SKM-1 treated with dmso at 0.1 percent for 144 hours (cell line): Measurements from ENCODE around the gene PBXIP1.
"Not testable (repeated sequence)": the region's sequence is repeated elsewhere in the genome, so short reads cannot be mapped to it uniquely, and the experiment has no call there.

Source experiments
- DNase-seq: peaks from one replicate; lab custom pipeline; 2025; ENCODE audit not compliant: unreplicated experiment; lab: John Stamatoyannopoulos, UW

The PBXIP1 gene

GRCh38 chr1:154994591-154994990 is 38.7 kb upstream of the PBXIP1 start:
- DNase-seq = no peak

- no peak for DNase-seq
These were observed 38.3 kb upstream of the PBXIP1 start for GRCh38 chr1:154994269-154994587.

GRCh38 chr1:154993572-154994268 is 37.8 kb upstream of the PBXIP1 start, which contains the start of gene LENEP:
Gene LENEP (plus strand): TSS chr1:154993586. CDS start chr1:154993608, 22 bp downstream.
- no peak for DNase-seq

GRCh38 chr1:154992721-154993571 is 37.0 kb upstream of the PBXIP1 start:
- no peak for DNase-seq

GRCh38 chr1:154990276-154990675 is 34.4 kb upstream of the PBXIP1 start:
- no peak for DNase-seq

GRCh38 chr1:154989195-154989860 is 33.4 kb upstream of the PBXIP1 start:
- DNase-seq = no peak

- DNase-seq = no peak
These were observed 32.4 kb upstream of the PBXIP1 start for GRCh38 chr1:154988058-154988954.

- DNase-seq = no peak
These were observed 31.4 kb upstream of the PBXIP1 start for GRCh38 chr1:154987326-154987725.

- DNase-seq = not testable (repeated sequence)
These were observed 30.8 kb upstream of the PBXIP1 start for GRCh38 chr1:154986736-154987135.

GRCh38 chr1:154983776-154984466 is 28.0 kb upstream of the PBXIP1 start:
- DNase-seq = no peak

GRCh38 chr1:154982897-154983648 is 27.2 kb upstream of the PBXIP1 start, which contains the start of gene FLAD1:
Gene FLAD1 (plus strand): TSS chr1:154983344. CDS start chr1:154983695, 351 bp downstream.
- peak; percentile 100 for DNase-seq

- no peak for DNase-seq
These were observed 26.4 kb upstream of the PBXIP1 start for GRCh38 chr1:154982341-154982740.

- DNase-seq = no peak
These were observed 22.5 kb upstream of the PBXIP1 start for GRCh38 chr1:154978360-154978759.

GRCh38 chr1:154977762-154978161 is 21.9 kb upstream of the PBXIP1 start:
- not testable (repeated sequence) for DNase-seq

GRCh38 chr1:154975409-154976059 is 19.6 kb upstream of the PBXIP1 start:
- DNase-seq = peak; percentile 48

GRCh38 chr1:154974808-154975408 is 19.0 kb upstream of the PBXIP1 start:
- peak; percentile 99 for DNase-seq

GRCh38 chr1:154974102-154974807 is 18.4 kb upstream of the PBXIP1 start, which contains the start of gene CKS1B:
Gene CKS1B (plus strand): TSS chr1:154974681. CDS start chr1:154974746, 65 bp downstream.
- DNase-seq = peak; percentile 100
